KBM-7 (cell line): ENCODE data around the gene SLX4IP.

Source experiments
- DNase-seq: peaks from one replicate; pipeline ENCODE4 v3.0.0-alpha.2; 2015
- in situ Hi-C: fragments of 300-500 bp; cut with MboI; formaldehyde crosslinking; loops from 2 replicates; pipeline ENCODE4 v1.14.3; 2020; ENCODE audit warnings: low sequenced_read_pairs, low pct_unique_long_range_greater_than_20kb, mixed read lengths

The SLX4IP gene

GRCh38 chr20:10454151-10454750, 19.1 kb downstream of the SLX4IP start:
- DNase-seq: no peak
- in situ Hi-C loops: loop anchor here (25.0 kb wide), 1 partner anchor 208 kb away; the partner anchor contains the start of gene JAG1

- DNase-seq: no peak
- in situ Hi-C loops: loop anchor here (25.0 kb wide), 1 partner anchor 201 kb away; the partner anchor contains the start of gene JAG1
These were observed 26.4 kb downstream of the SLX4IP start for GRCh38 chr20:10461495-10461894.

GRCh38 chr20:10462516-10462915, 27.4 kb downstream of the SLX4IP start:
- DNase-seq: no peak

GRCh38 chr20:10463622-10464021, 28.5 kb downstream of the SLX4IP start:
- no peak for DNase-seq
- in situ Hi-C loops: loop anchor here (25.0 kb wide), 1 partner anchor 199 kb away; the partner anchor contains the start of gene JAG1

More at GRCh38 chr20:10462516-10462915, 27.4 kb downstream of the SLX4IP start:
- in situ Hi-C loops: loop anchor here (25.0 kb wide), 1 partner anchor 200 kb away; the partner anchor contains the start of gene JAG1

- DNase-seq: no peak
- in situ Hi-C loops: loop anchor here (25.0 kb wide), 1 partner anchor 197 kb away; the partner anchor contains the start of gene JAG1
These were observed 30.0 kb downstream of the SLX4IP start for GRCh38 chr20:10465135-10465534.

- in situ Hi-C loops: loop anchor here (25.0 kb wide), 1 partner anchor 196 kb away; the partner anchor contains the start of gene JAG1
- no peak for DNase-seq
These were observed 31.2 kb downstream of the SLX4IP start for GRCh38 chr20:10466325-10466724.

GRCh38 chr20:10466855-10467254, 31.8 kb downstream of the SLX4IP start:
- DNase-seq: no peak
- in situ Hi-C loops: loop anchor here (25.0 kb wide), 1 partner anchor 195 kb away; the partner anchor contains the start of gene JAG1

GRCh38 chr20:10467681-10468339, 32.7 kb downstream of the SLX4IP start:
- DNase-seq: no peak
- in situ Hi-C loops: loop anchor here (25.0 kb wide), 1 partner anchor 194 kb away; the partner anchor contains the start of gene JAG1

GRCh38 chr20:10468340-10468845, 33.3 kb downstream of the SLX4IP start:
- in situ Hi-C loops: loop anchor here (25.0 kb wide), 1 partner anchor 194 kb away; the partner anchor contains the start of gene JAG1

GRCh38 chr20:10469056-10469455, 34.0 kb downstream of the SLX4IP start:
- no peak for DNase-seq
- in situ Hi-C loops: loop anchor here (25.0 kb wide), 1 partner anchor 193 kb away; the partner anchor contains the start of gene JAG1

More at GRCh38 chr20:10468340-10468845, 33.3 kb downstream of the SLX4IP start:
- DNase-seq: no peak

- in situ Hi-C loops: loop anchor here (25.0 kb wide), 1 partner anchor 193 kb away; the partner anchor contains the start of gene JAG1
- DNase-seq: peak; percentile 75
These were observed 34.5 kb downstream of the SLX4IP start for GRCh38 chr20:10469599-10469998.

- in situ Hi-C loops: loop anchor here (25.0 kb wide), 1 partner anchor 192 kb away; the partner anchor contains the start of gene JAG1
- DNase-seq: no peak
These were observed 35.2 kb downstream of the SLX4IP start for GRCh38 chr20:10470276-10470675.

GRCh38 chr20:10472871-10473270, 37.8 kb downstream of the SLX4IP start:
- no peak for DNase-seq

GRCh38 chr20:10474606-10475184, 39.6 kb downstream of the SLX4IP start:
- DNase-seq: peak; percentile 95
- in situ Hi-C loops: loop anchor here (25.0 kb wide), 1 partner anchor 188 kb away; the partner anchor contains the start of gene JAG1

More at GRCh38 chr20:10472871-10473270, 37.8 kb downstream of the SLX4IP start:
- in situ Hi-C loops: loop anchor here (25.0 kb wide), 1 partner anchor 189 kb away; the partner anchor contains the start of gene JAG1

GRCh38 chr20:10475225-10475624, 40.1 kb downstream of the SLX4IP start:
- peak; percentile 26 for DNase-seq
- in situ Hi-C loops: no loop called here

- DNase-seq: peak; percentile 48
- in situ Hi-C loops: no loop called here
These were observed 41.2 kb downstream of the SLX4IP start for GRCh38 chr20:10476319-10476724.

GRCh38 chr20:10478205-10478604, 43.1 kb downstream of the SLX4IP start:
- DNase-seq: no peak
- in situ Hi-C loops: no loop called here

- in situ Hi-C loops: no loop called here
- DNase-seq: no peak
These were observed 43.8 kb downstream of the SLX4IP start for GRCh38 chr20:10478930-10479329.

GRCh38 chr20:10481676-10482075, 46.6 kb downstream of the SLX4IP start:
- no peak for DNase-seq
- in situ Hi-C loops: no loop called here
